ENCODE data around the gene SPOPL.

The SPOPL gene

GRCh38 chr2:138565230-138565598, 63.6 kb downstream of the SPOPL start:
- Histone ChIP-seq H3K4me1 (no peaks in the 10 kb centered on the region), H3K9me3 (no peaks in the 10 kb centered on the region), H3K36me3 (no peaks in the 10 kb centered on the region), H3K4me3 (ENCODE audit: low read depth, low read length) (no peak overlapping the region), H3K27me3 (no peaks in the 10 kb centered on the region)
- TF ChIP-seq CTCF (IDR thresholded peaks at IDR 0.05; ENCODE audit: low read depth, low read length) = no peak
- DNase-seq = no peak

- H3K4me3 ChIP-seq (ENCODE audit: low read depth, low read length) = no peak overlapping the region
- TF ChIP-seq CTCF (IDR thresholded peaks at IDR 0.05; ENCODE audit: low read depth, low read length) = no peak
- no peak for DNase-seq
- no peaks in the 10 kb centered on the region for H3K36me3 ChIP-seq
- H3K4me1 ChIP-seq = no peaks in the 10 kb centered on the region
- H3K9me3 ChIP-seq = no peaks in the 10 kb centered on the region
- no peaks in the 10 kb centered on the region for H3K27me3 ChIP-seq
Observed at GRCh38 chr2:138572318-138572717, 70.7 kb downstream of the SPOPL start.

DNA sequence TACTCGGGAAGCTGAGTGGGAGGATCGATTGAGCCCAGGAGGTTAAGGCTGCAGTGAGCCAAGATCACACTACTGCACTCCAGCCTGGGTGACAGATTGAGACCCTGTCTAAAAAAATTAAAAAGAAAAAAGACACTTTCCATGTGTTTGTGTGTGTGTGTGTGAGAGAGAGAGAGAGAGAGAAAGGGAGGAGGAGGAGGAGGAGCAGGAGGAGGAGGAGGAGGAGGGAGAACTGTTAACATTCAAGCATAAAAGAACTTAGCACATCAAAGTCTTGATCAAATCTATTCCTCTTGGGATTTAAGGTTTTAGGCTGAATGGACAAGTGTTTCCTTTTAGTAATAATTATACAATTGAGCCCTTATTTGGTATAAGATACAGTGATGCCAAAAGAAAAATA, 75.5 kb downstream of the SPOPL start:
- no peaks in the 10 kb centered on the region for H3K27me3 ChIP-seq
- no peak for DNase-seq
- H3K4me1 ChIP-seq = no peaks in the 10 kb centered on the region
- no peaks in the 10 kb centered on the region for H3K36me3 ChIP-seq
- TF ChIP-seq CTCF (IDR thresholded peaks at IDR 0.05; ENCODE audit: low read depth, low read length) = no peak
- H3K4me3 ChIP-seq (ENCODE audit: low read depth, low read length) = no peak overlapping the region
- H3K9me3 ChIP-seq = no peaks in the 10 kb centered on the region

DNA sequence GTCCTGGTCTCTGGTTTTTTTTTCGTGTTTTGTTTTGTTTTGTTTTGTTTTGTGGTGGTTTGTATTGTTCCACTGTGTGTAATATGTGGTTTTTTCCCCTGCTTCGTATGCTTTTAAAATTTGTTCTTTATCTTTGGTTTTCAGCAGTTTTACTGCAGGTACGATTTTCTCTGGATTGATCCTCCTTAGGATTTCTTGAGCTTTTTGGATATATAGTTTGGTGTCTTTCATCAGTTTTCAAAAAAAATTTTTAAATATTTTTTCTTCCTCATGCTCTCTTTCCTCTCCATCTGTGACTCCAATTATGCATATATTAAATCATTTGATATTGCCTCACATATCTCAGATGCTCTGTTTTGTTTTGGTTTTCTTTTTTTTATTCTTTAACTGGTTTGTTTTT, 78.0 kb downstream of the SPOPL start:
- TF ChIP-seq CTCF (IDR thresholded peaks at IDR 0.05; ENCODE audit: low read depth, low read length) = no peak
- no peaks in the 10 kb centered on the region for H3K36me3 ChIP-seq
- no peak for DNase-seq
- H3K9me3 ChIP-seq = no peaks in the 10 kb centered on the region
- H3K27me3 ChIP-seq = no peaks in the 10 kb centered on the region
- no peak overlapping the region for H3K4me3 ChIP-seq (ENCODE audit: low read depth, low read length)
- H3K4me1 ChIP-seq = no peaks in the 10 kb centered on the region

DNA sequence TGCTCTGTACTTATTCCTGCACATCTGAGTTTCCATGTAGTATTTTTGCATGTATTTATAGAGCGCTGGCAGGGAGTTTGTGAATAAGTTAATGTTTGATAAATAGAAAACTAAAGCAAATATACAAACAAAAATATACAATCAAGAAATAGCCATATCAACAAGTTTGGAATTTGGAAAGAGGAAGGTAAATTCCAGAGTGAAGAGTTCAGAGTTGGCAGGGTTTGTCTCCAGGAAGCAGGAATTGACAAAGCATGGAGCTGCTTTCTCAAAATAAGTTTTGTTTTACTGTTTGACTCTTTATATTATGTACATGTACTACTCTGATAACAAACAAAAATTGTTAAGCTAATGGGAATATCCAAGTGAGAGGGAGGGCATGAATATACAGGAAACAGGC, 80.3 kb downstream of the SPOPL start:
- TF ChIP-seq CTCF (IDR thresholded peaks at IDR 0.05; ENCODE audit: low read depth, low read length) = no peak
- no peaks in the 10 kb centered on the region for H3K36me3 ChIP-seq
- no peak for DNase-seq
- H3K27me3 ChIP-seq = no peaks in the 10 kb centered on the region
- no peaks in the 10 kb centered on the region for H3K4me1 ChIP-seq
- no peak overlapping the region for H3K4me3 ChIP-seq (ENCODE audit: low read depth, low read length)
- H3K9me3 ChIP-seq = no peaks in the 10 kb centered on the region

GRCh38 chr2:138589663-138590062, 88.1 kb downstream of the SPOPL start:
- no peak for TF ChIP-seq CTCF (IDR thresholded peaks at IDR 0.05; ENCODE audit: low read depth, low read length)
- no peak overlapping the region for H3K4me3 ChIP-seq (ENCODE audit: low read depth, low read length)
- DNase-seq = no peak
- H3K9me3 ChIP-seq = no peaks in the 10 kb centered on the region
- H3K27me3 ChIP-seq = no peaks in the 10 kb centered on the region
- no peaks in the 10 kb centered on the region for H3K36me3 ChIP-seq
- peaks cover 4% of the 10 kb centered on the region; the same call in 1 of the 2 replicates for H3K4me1 ChIP-seq

All from BE2C (cell line).